NCI-H2196 (cell line): ENCODE results near the gene UBQLN4.
A peak's percentile ranks its signal among the peaks of the same experiment; 100 is the strongest.
"Not testable (repeated sequence)": the region's sequence is repeated elsewhere in the genome, so short reads cannot be mapped to it uniquely, and the experiment has no call there.

Source experiments
- DNase-seq: peaks from one replicate; lab custom pipeline; 2025; ENCODE audit not compliant: unreplicated experiment; lab: John Stamatoyannopoulos, UW

Gene UBQLN4

DNA sequence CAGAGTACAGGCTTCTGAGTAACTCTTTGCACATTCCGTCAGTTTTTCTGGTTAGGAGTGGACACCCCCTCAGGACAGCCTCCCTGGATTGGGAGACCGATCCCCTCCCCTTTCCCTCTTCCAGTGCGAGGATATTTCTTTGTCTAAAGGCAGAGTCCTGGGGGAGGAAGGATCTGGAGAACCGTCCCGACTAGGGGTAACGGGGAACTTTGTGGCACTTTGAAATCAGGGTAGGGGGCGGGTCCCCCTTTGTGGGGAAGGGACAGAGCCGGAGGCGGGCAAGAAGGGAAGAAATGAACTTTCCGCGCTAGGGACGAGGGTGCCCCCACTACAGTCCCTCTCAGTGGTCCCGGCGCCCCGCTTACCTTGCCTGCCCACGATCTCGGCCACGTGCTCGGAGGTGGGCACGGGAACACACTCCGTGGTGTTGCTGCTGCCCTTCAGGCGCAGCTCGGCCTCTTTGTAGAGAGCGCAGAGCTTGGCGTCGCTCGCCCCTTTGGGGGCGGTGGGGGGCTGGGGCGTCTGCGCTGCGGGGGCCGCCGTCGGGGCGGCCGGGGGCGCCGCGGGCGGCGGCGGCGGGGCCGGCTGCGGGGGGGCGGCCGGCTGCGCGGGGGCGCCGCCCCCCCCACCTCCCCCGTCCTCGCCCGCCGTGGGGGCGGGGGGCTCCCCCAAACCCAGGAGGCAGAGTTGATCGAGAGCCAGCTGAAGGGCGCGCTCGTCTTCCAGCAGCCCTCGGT is 27.8 kb upstream of the UBQLN4 start:
- no peak for DNase-seq

DNA sequence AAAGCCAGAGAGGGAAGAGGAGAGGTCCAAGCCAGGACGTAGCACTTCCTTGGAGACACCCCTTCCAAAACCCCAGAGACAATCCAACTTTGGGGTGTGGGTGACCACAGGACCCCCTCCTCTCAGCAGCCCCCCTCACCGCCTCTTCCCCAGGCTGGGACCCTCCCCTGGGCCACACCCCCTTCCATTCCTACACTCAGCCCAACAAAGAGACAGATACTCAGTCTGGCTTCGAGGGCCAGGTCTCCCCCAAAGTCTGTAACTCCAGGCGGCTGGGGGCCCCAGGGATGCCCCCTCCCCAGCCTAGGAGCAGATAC is 27.2 kb upstream of the UBQLN4 start:
- DNase-seq, result no peak

DNA sequence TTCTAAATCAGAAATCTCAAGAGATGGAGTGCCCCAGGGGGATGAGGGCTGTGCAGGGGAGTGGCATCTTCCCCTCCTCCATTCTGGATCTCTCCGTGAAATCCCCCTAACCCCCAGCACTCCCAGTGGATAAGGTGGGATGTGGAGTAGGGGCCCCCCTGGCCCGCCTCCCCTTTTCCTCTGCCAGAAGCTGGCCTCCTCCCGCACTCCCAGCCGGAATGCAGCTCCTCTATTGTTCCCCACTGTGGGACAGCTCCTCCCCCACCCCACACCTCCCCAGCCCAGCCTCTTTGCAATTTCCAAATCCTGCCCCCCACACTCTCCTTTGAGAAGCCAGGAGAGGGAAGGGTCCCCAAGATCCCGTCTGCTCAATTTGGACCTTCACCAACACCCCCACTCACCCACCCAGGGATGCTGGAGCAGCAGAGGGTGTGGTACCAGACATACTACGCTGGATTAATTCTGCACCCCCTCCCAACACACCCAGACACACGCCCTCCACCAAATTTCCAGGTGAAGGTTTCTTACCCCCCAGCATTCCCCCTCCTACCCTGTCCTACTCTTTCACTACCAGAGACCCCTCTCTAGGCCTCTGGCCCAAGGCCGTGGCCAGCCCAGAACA is 26.8 kb upstream of the UBQLN4 start:
- DNase-seq, result no peak

DNA sequence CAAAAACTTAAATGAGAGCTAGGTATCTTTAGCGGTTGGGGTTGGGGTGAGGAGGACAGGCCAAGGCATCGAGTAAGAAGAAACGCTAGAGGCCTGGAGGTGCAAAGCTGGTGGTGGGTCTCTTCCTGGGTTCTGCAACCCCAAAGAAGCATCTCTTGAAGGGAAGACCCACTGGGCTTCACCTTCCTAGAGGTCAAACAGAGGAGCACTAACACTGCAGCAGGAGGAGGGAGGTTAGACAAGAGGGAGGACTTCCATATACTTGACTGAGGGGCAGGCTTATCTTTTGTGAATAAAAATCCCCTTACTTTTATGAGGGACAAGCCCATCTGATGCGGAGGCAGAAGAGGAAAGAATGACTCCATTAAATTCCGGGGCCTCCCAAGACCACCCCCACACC is 26.2 kb upstream of the UBQLN4 start:
- no peak for DNase-seq

DNA sequence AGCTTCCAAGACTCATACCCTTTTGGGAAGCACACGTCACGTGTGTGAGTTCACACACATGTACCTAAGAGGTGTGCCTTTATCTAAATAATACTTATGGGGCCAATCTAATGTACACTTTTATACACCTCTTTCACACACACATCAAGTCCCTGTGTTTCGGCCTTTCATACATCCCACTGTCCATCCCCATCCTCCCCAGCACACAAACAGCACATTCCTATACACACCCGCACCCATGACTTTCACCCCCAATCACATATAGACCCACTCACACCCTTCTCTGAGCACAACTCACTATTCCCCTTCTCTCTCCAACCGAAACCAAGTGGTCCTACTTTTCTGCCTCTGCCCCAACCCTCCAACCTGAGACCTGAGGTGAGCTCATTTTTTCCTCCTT is 25.1 kb upstream of the UBQLN4 start:
- DNase-seq, result no peak

DNA sequence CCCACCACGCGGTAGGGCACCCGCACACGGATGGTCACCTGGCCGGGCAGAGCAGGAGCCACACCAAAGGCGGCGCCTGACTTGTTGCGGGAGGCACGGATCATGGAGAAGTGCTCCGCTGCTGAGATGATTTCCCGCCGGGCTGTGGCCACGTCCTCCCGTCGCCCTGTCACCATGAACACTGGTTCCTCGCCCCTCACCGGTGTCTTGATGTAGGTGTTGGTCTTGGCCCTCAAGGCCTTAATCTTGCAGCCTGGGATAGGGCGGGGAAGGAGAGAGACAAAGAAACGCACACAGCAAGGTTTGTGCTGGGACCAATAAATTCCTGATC is 23.8 kb upstream of the UBQLN4 start:
- DNase-seq, result no peak

DNA sequence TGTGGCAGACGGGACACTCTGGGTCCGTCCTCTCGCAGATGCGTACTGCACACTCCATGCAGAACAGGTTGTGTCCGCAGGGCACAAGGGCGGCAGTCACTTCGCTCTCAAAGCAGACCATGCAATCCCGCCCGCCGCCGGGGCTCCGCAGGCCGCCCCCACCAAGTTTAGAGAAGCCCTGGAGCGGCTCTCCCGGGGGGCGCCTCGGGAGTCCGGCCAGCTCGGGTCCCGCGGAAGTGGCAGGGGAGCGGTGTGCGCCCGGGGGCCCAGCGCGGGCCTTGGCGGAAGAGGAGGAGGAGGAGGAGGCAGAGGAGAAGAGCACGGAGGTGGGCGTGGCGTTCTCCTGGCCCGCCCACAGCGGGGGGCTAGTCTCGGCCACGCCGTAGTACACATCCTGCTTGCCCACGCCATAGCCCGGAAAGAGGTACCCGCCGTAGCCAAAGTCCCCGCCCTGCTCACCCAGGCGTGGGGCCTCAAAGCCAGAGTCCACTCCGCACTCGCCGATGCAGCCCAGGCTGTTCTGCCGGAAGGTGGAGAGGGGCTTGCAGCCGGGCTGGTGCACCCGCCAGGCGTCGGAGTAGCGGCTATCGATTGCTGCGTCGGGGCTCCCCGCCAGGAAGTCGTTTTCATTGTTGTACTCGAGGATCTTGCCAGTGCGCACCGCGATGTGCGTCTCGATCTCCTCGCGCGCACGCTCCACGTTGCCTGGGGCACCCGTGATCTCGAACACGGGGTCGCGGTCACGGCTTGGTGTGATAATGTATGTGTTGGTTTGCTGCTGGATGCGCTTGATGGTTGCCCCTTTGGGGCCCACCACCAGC is 23.2 kb upstream of the UBQLN4 start:
- no peak for DNase-seq

DNA sequence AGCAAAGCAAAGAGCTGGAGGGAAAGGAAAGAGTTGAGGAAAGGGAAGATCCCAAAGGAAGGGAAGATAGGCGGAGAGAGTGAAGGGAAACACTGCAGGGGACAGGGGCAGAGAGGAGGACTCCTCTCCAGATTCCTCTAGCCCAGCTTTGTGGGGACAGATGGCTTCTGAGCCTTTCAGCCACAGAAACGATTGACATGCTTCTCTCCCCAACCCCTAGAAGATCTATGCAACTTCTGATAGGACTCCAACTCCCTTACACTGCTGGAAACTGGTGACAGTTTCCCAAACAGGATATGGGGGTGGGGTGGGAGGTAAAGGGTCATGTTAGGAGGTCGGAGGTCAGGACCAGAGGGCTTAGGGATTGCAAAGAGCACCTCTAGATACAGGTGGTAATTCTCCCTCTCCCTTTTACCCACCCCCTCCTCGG is 22.2 kb upstream of the UBQLN4 start:
- DNase-seq, result no peak

DNA sequence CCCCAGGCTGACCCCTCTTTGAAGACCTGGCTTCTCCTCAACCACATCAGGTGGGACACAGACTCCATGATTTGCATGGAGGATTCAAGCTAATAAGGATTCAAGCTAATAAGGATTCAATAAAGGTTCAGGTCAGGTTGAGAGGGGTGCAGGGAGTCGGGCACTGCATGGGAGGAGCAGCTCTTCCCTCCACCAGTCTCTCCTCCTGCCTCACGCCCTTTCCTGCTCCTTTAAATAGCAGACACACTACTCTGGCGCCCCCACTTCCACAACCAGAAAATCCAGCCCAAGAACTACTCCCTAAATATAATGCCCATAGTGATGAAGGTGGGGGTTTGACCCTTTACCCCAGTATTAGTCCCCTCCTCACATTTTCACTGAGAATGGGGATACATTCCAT is 21.6 kb upstream of the UBQLN4 start:
- DNase-seq, result no peak

DNA sequence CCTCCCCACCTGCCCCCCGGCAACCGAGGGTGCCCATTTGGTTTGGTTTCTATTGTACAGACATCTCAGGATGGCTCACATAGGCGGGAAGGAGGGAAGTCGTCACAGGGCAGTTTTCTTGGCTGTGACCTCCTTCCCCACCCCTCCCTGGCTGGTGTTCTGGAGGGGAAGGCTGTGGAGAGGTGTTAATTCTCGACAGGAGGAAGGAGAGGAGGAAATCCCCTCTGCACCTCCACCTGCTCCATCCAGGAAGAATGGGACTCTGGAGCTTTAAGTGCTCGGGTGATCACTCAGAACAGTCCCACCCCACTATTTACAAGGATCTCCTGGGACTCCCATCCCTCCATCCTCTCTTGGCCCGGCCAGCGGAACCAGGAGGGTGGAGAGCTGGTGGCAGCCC is 21.1 kb upstream of the UBQLN4 start:
- no peak for DNase-seq

DNA sequence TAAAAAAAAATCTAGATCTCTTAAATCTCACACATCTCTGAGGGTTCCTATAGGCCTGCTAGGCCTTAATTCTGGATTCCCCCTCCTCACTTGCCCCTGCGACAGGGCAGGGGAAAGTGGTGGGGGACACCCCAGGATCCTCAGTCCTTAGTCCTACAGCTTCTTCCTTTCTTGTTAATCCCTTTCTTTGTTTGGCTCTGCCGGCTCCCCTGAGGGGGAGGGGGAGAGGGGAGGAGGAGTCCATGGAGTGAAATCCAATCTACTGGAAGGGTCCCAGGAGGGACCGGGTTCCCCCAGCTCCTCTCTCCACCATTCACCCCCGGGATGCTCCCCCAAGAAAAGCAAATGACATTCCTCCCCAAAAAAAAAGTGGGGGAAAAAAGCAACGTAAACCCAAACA is 20.1 kb upstream of the UBQLN4 start:
- DNase-seq, result no peak

DNA sequence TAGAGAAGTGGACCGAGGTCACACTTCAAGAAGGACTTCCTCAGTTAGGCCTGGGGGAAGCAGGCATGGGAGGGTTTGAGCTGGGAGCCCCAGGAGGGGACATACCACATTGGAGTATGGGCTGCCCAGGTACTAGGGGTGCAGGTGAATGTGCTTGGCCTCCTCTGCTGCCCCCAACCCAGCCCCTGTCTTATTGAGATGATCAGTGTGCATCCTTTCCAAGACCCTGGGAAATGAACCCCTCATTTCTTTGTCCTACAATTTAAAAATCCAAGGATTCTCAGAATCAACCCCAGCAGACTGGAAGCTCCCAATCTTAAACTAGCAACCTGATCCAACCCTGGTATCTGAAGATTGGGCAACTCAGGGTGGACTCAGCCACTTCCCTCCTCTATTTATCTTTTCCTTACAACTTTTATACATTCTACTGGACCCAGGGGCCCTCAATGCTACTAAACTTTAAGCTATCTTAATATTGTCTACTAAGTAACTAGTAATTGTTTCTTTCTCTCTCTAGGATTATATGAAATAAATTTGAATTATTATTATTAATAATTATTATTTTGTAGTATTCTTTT is 19.6 kb upstream of the UBQLN4 start:
- no peak for DNase-seq

DNA sequence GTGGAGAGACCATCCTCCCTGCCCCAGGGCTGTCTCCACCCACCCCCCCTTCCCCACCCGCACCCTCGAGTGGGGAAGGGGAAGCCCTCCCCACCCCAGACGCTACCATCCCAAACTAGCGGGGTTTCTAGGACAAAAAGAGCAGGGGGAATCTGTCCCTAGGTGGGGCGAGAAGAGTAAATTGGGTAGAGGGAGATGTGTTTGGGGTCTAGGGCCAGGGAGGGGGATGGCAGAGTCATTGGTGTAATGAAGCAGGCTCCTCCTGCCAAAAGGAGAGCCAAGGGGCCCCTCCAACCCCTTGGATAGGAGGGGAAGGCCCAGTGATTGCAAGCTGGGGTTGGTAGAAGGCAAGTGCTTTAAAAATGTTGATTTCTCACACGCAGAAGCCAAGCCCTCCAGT is 18.7 kb upstream of the UBQLN4 start:
- no peak for DNase-seq

DNA sequence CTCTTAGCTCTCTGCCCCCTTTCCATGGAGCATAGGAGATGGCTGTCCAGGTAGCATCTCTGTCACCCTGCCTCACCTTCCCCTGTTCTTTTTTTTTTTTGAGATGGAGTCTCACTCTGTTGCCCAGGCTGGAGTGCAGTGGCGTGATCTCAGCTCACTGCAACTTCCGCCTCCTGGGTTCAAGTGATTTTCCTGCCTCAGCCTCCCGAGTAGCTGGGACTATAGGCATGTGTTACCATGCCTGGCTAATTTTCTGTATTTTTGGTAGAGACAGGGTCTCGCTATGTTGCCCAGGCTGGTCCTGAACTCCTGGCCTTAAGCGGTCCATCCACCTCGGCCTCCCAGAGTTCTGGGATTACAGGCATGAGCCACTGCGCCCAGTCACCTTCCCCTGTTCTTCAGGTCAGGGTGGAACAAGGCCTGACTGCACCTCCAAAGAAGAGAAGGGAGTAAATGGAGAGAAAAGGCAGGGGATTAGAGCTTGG is 17.8 kb upstream of the UBQLN4 start:
- DNase-seq, result not testable (repeated sequence)

DNA sequence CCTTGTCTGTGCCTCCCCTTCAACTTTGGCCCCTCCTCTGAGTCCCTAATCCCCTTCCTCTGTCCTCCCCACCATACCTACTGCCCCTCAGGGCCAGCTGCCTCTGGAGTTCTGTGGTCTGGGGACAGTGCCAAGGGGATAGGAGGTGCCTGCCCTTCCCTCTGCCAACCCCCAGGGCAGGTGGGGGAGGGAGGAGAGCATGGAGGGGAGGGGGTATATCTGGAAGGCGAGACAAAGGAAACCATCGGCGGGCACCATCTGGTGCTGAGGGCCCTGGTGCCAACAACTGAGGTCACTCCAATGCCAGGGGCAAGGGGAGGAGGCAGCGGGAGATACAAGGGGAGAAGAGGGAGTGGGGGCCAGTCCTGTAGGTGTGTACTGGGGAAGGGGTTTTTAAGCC is 16.9 kb upstream of the UBQLN4 start:
- DNase-seq, result peak; percentile 55

DNA sequence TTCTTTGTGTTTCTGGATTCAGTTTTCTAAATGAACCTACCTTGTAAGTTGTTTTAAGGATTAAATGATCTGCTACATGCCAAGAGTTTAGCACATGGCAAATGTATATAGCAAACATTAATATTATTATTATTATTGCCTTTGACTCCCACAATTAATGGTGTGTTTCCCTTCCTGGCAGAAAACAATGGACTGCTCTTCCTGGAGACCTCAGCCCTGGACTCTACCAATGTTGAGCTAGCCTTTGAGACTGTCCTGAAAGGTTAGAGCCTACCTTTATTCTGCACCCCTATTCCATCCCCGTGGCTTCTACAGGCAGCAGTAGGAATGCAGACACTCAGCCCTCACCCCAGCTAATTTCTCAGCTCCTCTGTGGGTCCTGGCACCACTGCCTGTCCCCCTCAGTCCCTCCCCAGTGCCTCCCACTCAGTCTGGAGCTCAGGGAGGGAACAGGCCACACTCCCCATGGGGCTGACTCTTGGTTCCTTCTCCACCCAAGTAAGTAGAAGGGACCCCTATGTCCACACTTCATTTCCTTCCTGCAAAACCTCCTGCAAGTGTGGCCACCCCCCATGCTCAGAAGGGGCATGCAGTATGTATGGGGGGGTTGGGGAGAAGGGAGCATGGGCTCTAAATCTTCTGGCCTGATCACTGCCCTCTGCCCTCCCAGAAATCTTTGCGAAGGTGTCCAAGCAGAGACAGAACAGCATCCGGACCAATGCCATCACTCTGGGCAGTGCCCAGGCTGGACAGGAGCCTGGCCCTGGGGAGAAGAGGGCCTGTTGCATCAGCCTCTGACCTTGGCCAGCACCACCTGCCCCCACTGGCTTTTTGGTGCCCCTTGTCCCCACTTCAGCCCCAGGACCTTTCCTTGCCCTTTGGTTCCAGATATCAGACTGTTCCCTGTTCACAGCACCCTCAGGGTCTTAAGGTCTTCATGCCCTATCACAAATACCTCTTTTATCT is 16.2 kb upstream of the UBQLN4 start:
- no peak for DNase-seq

DNA sequence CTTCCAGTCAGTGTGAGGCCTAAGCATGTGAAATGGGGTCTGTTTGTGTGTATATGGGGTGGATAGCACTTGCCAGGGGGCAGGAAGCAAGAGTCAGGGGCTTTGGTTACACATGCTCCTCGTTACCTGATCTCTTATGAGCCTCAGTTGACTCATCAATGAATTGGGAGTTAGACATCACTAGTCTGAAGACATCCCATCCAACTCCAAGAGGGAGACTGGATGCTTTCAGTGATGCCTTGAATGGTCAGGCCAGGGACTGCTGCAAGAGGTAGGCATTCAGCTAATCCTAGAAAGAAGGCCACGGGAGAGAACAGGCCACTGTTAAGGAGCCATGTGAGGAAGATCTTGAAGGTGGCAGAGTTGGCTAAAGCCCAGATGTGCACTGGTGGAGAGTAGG is 13.7 kb upstream of the UBQLN4 start:
- no peak for DNase-seq

DNA sequence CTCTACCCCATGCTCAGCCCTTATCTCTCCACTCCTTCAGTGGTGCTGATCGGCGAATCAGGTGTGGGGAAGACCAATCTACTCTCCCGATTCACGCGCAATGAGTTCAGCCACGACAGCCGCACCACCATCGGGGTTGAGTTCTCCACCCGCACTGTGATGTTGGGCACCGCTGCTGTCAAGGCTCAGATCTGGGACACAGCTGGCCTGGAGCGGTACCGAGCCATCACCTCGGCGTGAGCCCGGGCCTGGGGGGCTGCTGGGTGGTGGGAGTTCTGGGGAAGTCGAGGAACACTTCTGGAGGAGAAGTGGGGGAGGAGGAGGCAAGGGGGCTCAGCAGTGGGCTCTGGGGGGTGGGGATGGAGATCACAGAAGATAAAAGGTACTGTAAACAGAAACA is 12.3 kb upstream of the UBQLN4 start:
- no peak for DNase-seq

DNA sequence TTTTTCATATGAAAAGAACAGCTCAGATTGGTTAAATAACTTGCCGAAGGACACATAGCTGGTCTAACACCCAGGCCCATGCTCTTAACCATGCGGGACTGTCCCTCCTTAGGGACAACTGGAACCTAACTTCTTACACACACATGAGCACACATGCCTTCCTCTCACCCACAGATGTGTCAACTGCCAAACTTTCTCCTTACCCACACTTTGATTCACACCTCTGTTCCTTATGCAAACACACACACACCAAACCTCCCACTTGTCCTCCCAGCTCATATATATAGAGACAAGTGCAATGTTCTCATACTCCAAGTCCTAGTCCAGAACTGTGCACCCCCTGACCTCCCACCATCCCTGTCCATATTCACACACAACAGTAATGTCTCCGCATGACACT is 11.6 kb upstream of the UBQLN4 start:
- DNase-seq, result no peak

DNA sequence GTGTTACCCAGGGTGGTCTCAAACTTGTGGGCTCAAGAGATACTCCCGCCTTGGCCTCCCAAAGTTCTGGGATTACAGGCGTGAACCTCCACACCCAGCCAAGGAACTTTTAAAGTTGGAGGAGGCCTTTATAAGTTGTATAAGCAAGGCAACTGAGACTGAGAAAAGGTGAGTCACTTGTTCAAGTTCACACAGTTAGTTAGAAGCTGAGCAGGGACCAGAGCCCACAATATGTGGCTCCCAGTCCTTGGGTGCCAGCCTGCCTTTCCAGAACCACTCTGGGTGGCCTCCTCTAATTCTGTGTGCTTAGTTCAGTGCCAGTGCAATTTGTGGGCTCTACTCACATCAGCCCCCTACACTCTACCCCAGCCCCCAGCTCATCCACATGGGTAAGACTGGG is 11.0 kb upstream of the UBQLN4 start:
- no peak for DNase-seq

DNA sequence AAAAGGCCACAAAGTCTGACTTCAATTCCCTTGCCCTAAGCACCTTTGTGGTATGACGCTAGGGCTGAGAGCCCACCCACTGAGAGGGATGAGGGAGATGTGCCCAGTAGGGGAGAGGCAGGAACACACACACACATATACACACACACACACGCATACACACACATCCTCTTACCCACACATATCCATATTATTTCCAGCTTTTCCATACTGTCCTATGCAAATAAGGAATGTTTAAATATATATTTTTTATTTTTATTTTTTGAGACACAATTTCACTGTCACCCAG is 10.3 kb upstream of the UBQLN4 start:
- no peak for DNase-seq
